OCI-M2 (cell line): ENCODE measurements around the gene JDP2.

ENCODE experiments used
- DNase-seq: peaks from one replicate; lab custom pipeline; 2025; ENCODE audit not compliant: unreplicated experiment; lab: John Stamatoyannopoulos, UW

Gene JDP2

GRCh38 chr14:75435473-75435872 is 7.7 kb downstream of the JDP2 start:
- DNase-seq = no peak

GRCh38 chr14:75437201-75438143 is 9.7 kb downstream of the JDP2 start:
- no peak for DNase-seq

- DNase-seq = no peak
These were observed 10.8 kb downstream of the JDP2 start for GRCh38 chr14:75438486-75439080.

GRCh38 chr14:75439989-75440388 is 12.2 kb downstream of the JDP2 start:
- DNase-seq = no peak

- DNase-seq = no peak
These were observed 13.1 kb downstream of the JDP2 start for GRCh38 chr14:75440733-75441477.

- DNase-seq = no peak
These were observed 13.9 kb downstream of the JDP2 start for GRCh38 chr14:75441728-75442127.

- DNase-seq = no peak
These were observed 14.3 kb downstream of the JDP2 start for GRCh38 chr14:75442166-75442565.

GRCh38 chr14:75442642-75443041 is 14.8 kb downstream of the JDP2 start:
- DNase-seq = no peak

- DNase-seq = no peak
These were observed 15.6 kb downstream of the JDP2 start for GRCh38 chr14:75443203-75443969.

GRCh38 chr14:75445236-75445635 is 17.4 kb downstream of the JDP2 start:
- DNase-seq = no peak

- DNase-seq = no peak
These were observed 18.1 kb downstream of the JDP2 start for GRCh38 chr14:75445963-75446362.

- no peak for DNase-seq
These were observed 18.6 kb downstream of the JDP2 start for GRCh38 chr14:75446447-75446846.

GRCh38 chr14:75448209-75448608 is 20.4 kb downstream of the JDP2 start:
- no peak for DNase-seq

- DNase-seq = no peak
These were observed 21.2 kb downstream of the JDP2 start for GRCh38 chr14:75449036-75449435.

- no peak for DNase-seq
These were observed 21.9 kb downstream of the JDP2 start for GRCh38 chr14:75449696-75450095.

- DNase-seq = no peak
These were observed 22.8 kb downstream of the JDP2 start for GRCh38 chr14:75450381-75451276.

- DNase-seq = no peak
These were observed 24.5 kb downstream of the JDP2 start for GRCh38 chr14:75452324-75452723.

GRCh38 chr14:75452900-75453816 is 25.3 kb downstream of the JDP2 start:
- no peak for DNase-seq
